Panc1 (cell line): ENCODE measurements around the gene VAPA. TPM values are rescaled to one million over a fixed set of nuclear protein-coding genes. Genes with fewer than 3 reads are reported as not detected.

ENCODE experiments used
- ATAC-seq: fragments of 200-7000 bp; cut with Tn5 transposase; 2 replicates; pipeline ENCODE4 v1.9.1; 2020; ENCODE audit warnings: mild to moderate bottlenecking, moderate library complexity
- BruUV-seq: library from RNA; stranded (reverse); fragments of 400-500 nt; replicated peaks from 2 replicates; lab custom pipeline; 2021; lab: Mats Ljungman, UMichigan
- CTCF ChIA-PET: fragments of 300-600 bp; sonication (Branson Sonifier 250); formaldehyde crosslinking; loops from one replicate; lab custom pipeline; 2022; ENCODE audit warnings: antibody characterized with exemption; lab: Charles Lee
- POLR2A ChIA-PET: fragments of 300-600 bp; sonication (Branson Sonifier 250); formaldehyde crosslinking; loops from one replicate; lab custom pipeline; 2022; ENCODE audit warnings: antibody characterized with exemption; lab: Charles Lee
- DNase-seq: peaks from one replicate; pipeline ENCODE4 v3.0.0-alpha.2; 2010; ENCODE audit warnings: low read depth, low spot score
- H3K27ac ChIP-seq: 2 replicates; pipeline ENCODE4 v1.5.1; 2011; ENCODE audit warnings: mild to moderate bottlenecking, low read length, inconsistent platforms
- H3K27me3 ChIP-seq: fragments of 200-500 bp; sonication (Bioruptor generic); 2 replicates; pipeline ENCODE4 v1.6.0; 2014; ENCODE audit warnings: low read length, inconsistent platforms; ENCODE audit not compliant: control insufficient read depth, insufficient read depth
- H3K36me3 ChIP-seq: fragments of 200-500 bp; sonication (Bioruptor generic); 2 replicates; pipeline ENCODE4 v1.5.1; 2014; ENCODE audit warnings: inconsistent platforms, mild to moderate bottlenecking, low read length, moderate library complexity; ENCODE audit not compliant: control insufficient read depth, insufficient read depth
- H3K4me1 ChIP-seq: 2 replicates; pipeline ENCODE4 v1.5.1; 2011; ENCODE audit warnings: inconsistent platforms, mild to moderate bottlenecking, low read length, moderate library complexity; ENCODE audit not compliant: control insufficient read depth, insufficient read depth
- H3K4me3 ChIP-seq, 2 experiments: 2 replicates each; pipeline ENCODE4 v1.5.1; 2011 to 2012; ENCODE audit warnings: low read depth in 2 of 2, low read length in 2 of 2, mild to moderate bottlenecking in 2 of 2, inconsistent platforms in 1 of 2, moderate library complexity in 1 of 2
- H3K9me3 ChIP-seq: fragments of 200-500 bp; sonication (Bioruptor generic); 2 replicates; pipeline ENCODE4 v1.5.1; 2014; ENCODE audit warnings: low read depth, mild to moderate bottlenecking, inconsistent platforms, low read length, moderate library complexity; ENCODE audit not compliant: control insufficient read depth, insufficient read depth
- CTCF ChIP-seq: fragments of 450-650 bp; IDR thresholded peaks from 2 replicates; pipeline ENCODE4 v1.5.1; 2017; ENCODE audit warnings: mild to moderate bottlenecking
- POLR2AphosphoS5 ChIP-seq: IDR thresholded peaks from 2 replicates; pipeline ENCODE4 v1.6.1; 2012; ENCODE audit warnings: mild to moderate bottlenecking, low read depth, low read length, moderate library complexity
- REST ChIP-seq, 2 experiments: IDR thresholded peaks; 2 replicates each; pipeline ENCODE4 v1.6.1; 2011 to 2012; ENCODE audit warnings: low read depth in 2 of 2, control low read depth in 1 of 2, low read length in 1 of 2, mild to moderate bottlenecking in 1 of 2, moderate library complexity in 1 of 2; ENCODE audit not compliant: insufficient read depth in 1 of 2
- SIN3A ChIP-seq: IDR thresholded peaks from 2 replicates; pipeline ENCODE4 v1.6.1; 2012; ENCODE audit warnings: low read depth, mild to moderate bottlenecking, low read length, moderate library complexity, borderline replicate concordance; ENCODE audit not compliant: insufficient read depth
- TCF7L2 ChIP-seq: IDR thresholded peaks from 2 replicates; pipeline ENCODE4 v1.6.1; 2011; ENCODE audit warnings: mild to moderate bottlenecking, low read depth, low read length, inconsistent platforms
- in situ Hi-C: cut with HindIII; loops from 2 replicates; pipeline ENCODE4 v1.10.0; 2016; ENCODE audit warnings: low sequenced_read_pairs, low pct_unique_long_range_greater_than_20kb
- intact Hi-C: fragments of 100-400 bp; cut with micrococcal nuclease; formaldehyde crosslinking; loops from one replicate; pipeline ENCODE4 v1.10.0; 2022; ENCODE audit not compliant: unreplicated experiment
- total RNA-seq: library from RNA; stranded (reverse); gene quantifications from one replicate; pipeline ENCODE4 v1.2.1, GENCODE V29; 2021; ENCODE audit not compliant: unreplicated experiment

The VAPA gene
- total RNA-seq, 1 experiment from 2014 or later, result 228 TPM

GRCh38 chr18:9878783-9879242 is 35.0 kb upstream of the VAPA start:
- ATAC-seq, result no peak
- Histone ChIP-seq H3K9me3 (no peaks in the 10 kb centered on the region), H3K27me3 (no peaks in the 10 kb centered on the region), H3K36me3 (no peaks in the 10 kb centered on the region), H3K4me3 (no peak overlapping the region), H3K4me1 (peaks cover 7% of the 10 kb centered on the region), H3K27ac (no peak overlapping the region)
- ChIA-PET CTCF (no interaction called here), POLR2A (no interaction called here)
- no peak for DNase-seq
- in situ Hi-C loops (no loop called here), intact Hi-C loops (no loop called here)
- no peak for TF ChIP-seq SIN3A
- no peak for TF ChIP-seq TCF7L2
- TF ChIP-seq CTCF, result no peak
- TF ChIP-seq POLR2AphosphoS5, result no peak
- no peak for TF ChIP-seq REST (IDR thresholded peaks at IDR 0.05; ENCODE audit: insufficient read depth in 1 of 2, low read depth in 2 of 2, low read length in 1 of 2)
- no TSS peak for BruUV-seq

GRCh38 chr18:9884090-9884489 is 29.7 kb upstream of the VAPA start:
- H3K9me3 ChIP-seq, result no peaks in the 10 kb centered on the region
- no TSS peak for BruUV-seq
- no peaks in the 10 kb centered on the region for H3K27me3 ChIP-seq
- intact Hi-C loops, result no loop called here
- CTCF ChIA-PET, result no interaction called here
- no peak for DNase-seq
- in situ Hi-C loops, result no loop called here
- POLR2A ChIA-PET, result no interaction called here
- no peak for ATAC-seq
- no peaks in the 10 kb centered on the region for H3K4me1 ChIP-seq
- no peak overlapping the region for H3K27ac ChIP-seq
- H3K4me3 ChIP-seq, result no peak overlapping the region
- no peak for TF ChIP-seq SIN3A
- no peak for TF ChIP-seq CTCF
- no peak for TF ChIP-seq POLR2AphosphoS5
- TF ChIP-seq TCF7L2, result no peak
- TF ChIP-seq REST (IDR thresholded peaks at IDR 0.05; ENCODE audit: insufficient read depth in 1 of 2, low read depth in 2 of 2, low read length in 1 of 2), result no peak
- H3K36me3 ChIP-seq, result no peaks in the 10 kb centered on the region
